ENCODE results near the gene WWOX. TPM values are rescaled to one million over a fixed set of nuclear protein-coding genes. Genes with fewer than 3 reads are reported as not detected.

WWOX gene
- total and polyA plus RNA-seq, 2 of the 13 experiments (the other 11 are each of a cell fraction or from before 2014, with no cell fraction given), result 9.1 to 37.4 TPM

- H3K36me3 ChIP-seq (replicated peaks in 1 of 2; ENCODE audit: control insufficient read depth in 1 of 2, insufficient read depth in 2 of 2, low read length in 2 of 2), result no peaks in the 10 kb centered on the region
- WGBS (ENCODE audit: low lambda C conversion rate), result 27% methylated on average over 3 of the region's 3 CpGs
- intact Hi-C loops (cut with micrococcal nuclease; ENCODE audit: unreplicated experiment), result no loop called here
- H3K79me2 ChIP-seq (ENCODE audit: insufficient read depth, low read length), result no peaks in the 10 kb centered on the region
- BruUV-seq (replicated peaks), result no TSS peak
- no peaks in the 10 kb centered on the region for H3K27me3 ChIP-seq (ENCODE audit: control insufficient read depth in 1 of 2, insufficient read depth in 2 of 2, low read length in 2 of 2)
- H3K4me1 ChIP-seq (ENCODE audit: insufficient read depth, low read length), result peaks cover 17% of the 10 kb centered on the region
- H3K9ac ChIP-seq (ENCODE audit: insufficient read depth, low read depth, low read length), result no peak overlapping the region
- peak overlapping the region; percentile 30 for H3K27ac ChIP-seq (ENCODE audit: extremely low read length, insufficient read depth, low read length)
- in situ Hi-C loops (cut with HindIII; ENCODE audit: extremely low pct_ligation_motif_present, low pct_unique_long_range_greater_than_20kb), result no loop called here
- H4K20me1 ChIP-seq (ENCODE audit: insufficient read depth, low read length), result no peaks in the 10 kb centered on the region
- 0 out of 6 replicates have a peak overlapping the region, but pooled peaks of 2 of the 3 experiments have one; percentile 25 to 30 for H3K4me3 ChIP-seq (replicated peaks in 1 of 3; ENCODE audit: insufficient read depth in 1 of 3, low read depth in 2 of 3, low read length in 3 of 3)
- ChIA-PET POLR2A (no interaction called here), CTCF (ENCODE audit: low intra/inter-chr PET ratio, low total read pairs) (no interaction called here)
- peak; percentile 28 for FAIRE-seq
- TF ChIP-seq FOXA3 (CRISPR knock-in tag; IDR thresholded peaks at IDR 0.05) (peak; percentile 10; the same call in 1 of the 2 replicates), NONO (IDR thresholded peaks at IDR 0.05) (no peak), NONO (CRISPR knock-in tag; conservative IDR thresholded peaks at IDR 0.05) (no peak), RNF2 (conservative IDR thresholded peaks at IDR 0.05; ENCODE audit: low read depth) (no peak), ZHX1 (CRISPR knock-in tag; IDR thresholded peaks at IDR 0.05; ENCODE audit: low read depth) (no peak), HNF4A (CRISPR knock-in tag; IDR thresholded peaks at IDR 0.05) (peak; percentile 51), ZNF275 (CRISPR knock-in tag; IDR thresholded peaks at IDR 0.05; ENCODE audit: borderline replicate concordance) (no peak)
- H2AFZ ChIP-seq (ENCODE audit: low read length), result no peak overlapping the region
- no peaks in the 10 kb centered on the region for H3K9me3 ChIP-seq (ENCODE audit: low read length)
- H3K4me2 ChIP-seq (ENCODE audit: low read depth, low read length), result peak overlapping the region; percentile 45
- no peak for DNase-seq (ENCODE audit: low spot score)
- peak; percentile 75 for ATAC-seq
These were observed 560.3 kb downstream of the WWOX start for GRCh38 chr16:78659668-78660217.
